ENCODE data around the gene ZBTB14. TPM values are rescaled to one million over a fixed set of nuclear protein-coding genes. Genes with fewer than 3 reads are reported as not detected.

Gene ZBTB14
- total RNA-seq, 1 donor from 2014 or later, result 9.0 TPM

DNA sequence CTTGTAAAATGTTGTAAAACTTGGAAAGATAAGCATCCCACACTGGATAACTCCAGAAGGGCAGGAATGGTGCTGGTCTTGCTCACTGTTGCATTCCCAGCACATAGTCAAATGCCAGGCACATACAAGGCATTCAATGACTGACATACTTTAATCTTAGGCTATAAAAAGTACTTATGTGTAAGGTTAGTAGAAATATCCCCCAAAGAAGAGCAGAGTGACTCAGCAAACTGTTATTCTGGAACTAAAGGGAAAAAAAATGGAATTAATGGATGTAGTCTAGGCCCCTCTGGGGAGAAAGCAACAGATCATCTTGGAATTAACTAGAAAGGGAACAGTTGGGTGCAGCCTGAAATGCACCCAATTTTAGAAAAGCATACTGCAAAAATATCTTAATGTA is 9.0 kb downstream of the ZBTB14 start:
- Histone ChIP-seq H3K79me2 (ENCODE audit: insufficient read depth, low read length) (peaks cover 5% of the 10 kb centered on the region), H3K4me1 (ENCODE audit: insufficient read depth, low read length) (no peaks in the 10 kb centered on the region), H2AFZ (ENCODE audit: low read depth, low read length) (no peak overlapping the region), H3K36me3 (ENCODE audit: insufficient read depth, low read length) (peaks cover 8% of the 10 kb centered on the region), H3K4me3 (ENCODE audit: insufficient read depth, low read depth, low read length) (no peak overlapping the region), H3K9ac (ENCODE audit: low read length) (no peak overlapping the region), H3K9me3 (ENCODE audit: insufficient read depth, low read depth, low read length) (no peaks in the 10 kb centered on the region), H3K4me2 (ENCODE audit: low read length) (no peak overlapping the region), H3K27me3 (ENCODE audit: insufficient read depth, low read length) (no peaks in the 10 kb centered on the region), H4K20me1 (ENCODE audit: insufficient read depth, low read length) (peaks cover 5% of the 10 kb centered on the region), H3K27ac (ENCODE audit: low read depth, low read length) (no peak overlapping the region)
- H3K27me3 Mint-ChIP-seq (ENCODE audit: low read depth, unreplicated experiment), result no peaks in the 10 kb centered on the region
- peak overlapping the region; percentile 12 for H3K27ac Mint-ChIP-seq (ENCODE audit: unreplicated experiment)
- DNase-seq (ENCODE audit: low read depth), result no peak
- H3K4me1 Mint-ChIP-seq (ENCODE audit: low read depth, unreplicated experiment), result peaks cover 2% of the 10 kb centered on the region
- no peak overlapping the region for H3K4me3 Mint-ChIP-seq (ENCODE audit: unreplicated experiment)
- FAIRE-seq, result no peak
- H3K9me3 Mint-ChIP-seq (ENCODE audit: unreplicated experiment), result no peaks in the 10 kb centered on the region
- TF ChIP-seq EZH2 (IDR thresholded peaks at IDR 0.05; ENCODE audit: insufficient read depth, low read length) (no peak), CTCF (IDR thresholded peaks at IDR 0.05; ENCODE audit: insufficient read depth, low read depth, low read length) (no peak)
- H3K36me3 Mint-ChIP-seq (ENCODE audit: low read depth, unreplicated experiment), result peaks cover 4% of the 10 kb centered on the region

- Histone ChIP-seq H3K27ac (ENCODE audit: low read depth, low read length) (no peak overlapping the region), H4K20me1 (ENCODE audit: insufficient read depth, low read length) (no peaks in the 10 kb centered on the region), H3K4me2 (ENCODE audit: low read length) (no peak overlapping the region), H3K9ac (ENCODE audit: low read length) (no peak overlapping the region), H3K36me3 (ENCODE audit: insufficient read depth, low read length) (no peaks in the 10 kb centered on the region), H3K4me3 (ENCODE audit: insufficient read depth, low read depth, low read length) (no peak overlapping the region), H3K79me2 (ENCODE audit: insufficient read depth, low read length) (no peaks in the 10 kb centered on the region), H2AFZ (ENCODE audit: low read depth, low read length) (no peak overlapping the region), H3K9me3 (ENCODE audit: insufficient read depth, low read depth, low read length) (no peaks in the 10 kb centered on the region), H3K27me3 (ENCODE audit: insufficient read depth, low read length) (no peaks in the 10 kb centered on the region), H3K4me1 (ENCODE audit: insufficient read depth, low read length) (no peaks in the 10 kb centered on the region)
- H3K4me3 Mint-ChIP-seq (ENCODE audit: unreplicated experiment), result no peak overlapping the region
- TF ChIP-seq EZH2 (IDR thresholded peaks at IDR 0.05; ENCODE audit: insufficient read depth, low read length) (no peak), CTCF (IDR thresholded peaks at IDR 0.05; ENCODE audit: insufficient read depth, low read depth, low read length) (no peak)
- no peaks in the 10 kb centered on the region for H3K27me3 Mint-ChIP-seq (ENCODE audit: low read depth, unreplicated experiment)
- H3K9me3 Mint-ChIP-seq (ENCODE audit: unreplicated experiment), result no peaks in the 10 kb centered on the region
- no peak for DNase-seq (ENCODE audit: low read depth)
- no peak for FAIRE-seq
- no peaks in the 10 kb centered on the region for H3K36me3 Mint-ChIP-seq (ENCODE audit: low read depth, unreplicated experiment)
- H3K4me1 Mint-ChIP-seq (ENCODE audit: low read depth, unreplicated experiment), result peaks cover 2% of the 10 kb centered on the region
- H3K27ac Mint-ChIP-seq (ENCODE audit: unreplicated experiment), result no peak overlapping the region
Measured at GRCh38 chr18:5285326-5285725, 10.2 kb downstream of the ZBTB14 start.

DNA sequence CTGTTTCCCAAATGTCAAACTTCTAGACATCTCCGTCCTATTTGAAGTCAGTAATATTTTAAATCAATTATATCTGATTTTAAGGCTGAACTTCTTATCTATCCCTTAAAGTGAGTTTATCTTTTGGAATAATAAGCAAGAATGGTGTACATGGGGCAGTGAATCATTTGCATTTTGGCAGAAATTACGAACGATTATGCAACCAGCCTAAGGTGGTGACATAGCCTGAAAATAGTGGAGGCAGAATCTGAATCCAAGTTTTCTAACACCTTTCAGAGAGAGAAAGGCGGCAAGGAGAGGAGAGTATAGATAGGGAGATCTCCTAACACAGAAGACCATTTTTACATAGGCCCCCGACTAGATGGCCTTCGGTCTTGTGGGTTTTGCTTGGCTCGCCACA is 10.7 kb downstream of the ZBTB14 start:
- H3K4me3 ChIP-seq (ENCODE audit: insufficient read depth, low read depth, low read length), result no peak overlapping the region
- H3K36me3 Mint-ChIP-seq (ENCODE audit: low read depth, unreplicated experiment), result no peaks in the 10 kb centered on the region
- no peaks in the 10 kb centered on the region for H3K9me3 Mint-ChIP-seq (ENCODE audit: unreplicated experiment)
- H3K27me3 Mint-ChIP-seq (ENCODE audit: low read depth, unreplicated experiment), result no peaks in the 10 kb centered on the region
- no peak for TF ChIP-seq CTCF (IDR thresholded peaks at IDR 0.05; ENCODE audit: insufficient read depth, low read depth, low read length)
- TF ChIP-seq EZH2 (IDR thresholded peaks at IDR 0.05; ENCODE audit: insufficient read depth, low read length), result no peak
- peaks cover 2% of the 10 kb centered on the region for H3K4me1 Mint-ChIP-seq (ENCODE audit: low read depth, unreplicated experiment)
- H3K4me3 Mint-ChIP-seq (ENCODE audit: unreplicated experiment), result no peak overlapping the region
- H4K20me1 ChIP-seq (ENCODE audit: insufficient read depth, low read length), result no peaks in the 10 kb centered on the region
- FAIRE-seq, result no peak
- H2AFZ ChIP-seq (ENCODE audit: low read depth, low read length), result no peak overlapping the region
- H3K27ac Mint-ChIP-seq (ENCODE audit: unreplicated experiment), result no peak overlapping the region
- no peak overlapping the region for H3K4me2 ChIP-seq (ENCODE audit: low read length)
- H3K27me3 ChIP-seq (ENCODE audit: insufficient read depth, low read length), result no peaks in the 10 kb centered on the region
- H3K9me3 ChIP-seq (ENCODE audit: insufficient read depth, low read depth, low read length), result no peaks in the 10 kb centered on the region
- H3K9ac ChIP-seq (ENCODE audit: low read length), result no peak overlapping the region
- no peak for DNase-seq (ENCODE audit: low read depth)
- no peaks in the 10 kb centered on the region for H3K79me2 ChIP-seq (ENCODE audit: insufficient read depth, low read length)
- no peaks in the 10 kb centered on the region for H3K36me3 ChIP-seq (ENCODE audit: insufficient read depth, low read length)
- no peak overlapping the region for H3K27ac ChIP-seq (ENCODE audit: low read depth, low read length)
- no peaks in the 10 kb centered on the region for H3K4me1 ChIP-seq (ENCODE audit: insufficient read depth, low read length)

All from astrocyte (in vitro differentiated cells and primary cell).